AG09309 (cell line): ENCODE results near the gene MAPK8.
A peak's percentile ranks its signal among the peaks of the same experiment; 100 is the strongest.

Experiments
- DNase-seq: peaks from one replicate; pipeline ENCODE4 v3.0.0-alpha.2; 2010; ENCODE audit warnings: low read depth
- H3K4me3 ChIP-seq: 2 replicates; pipeline ENCODE4 v1.5.1; 2011; ENCODE audit warnings: mild to moderate bottlenecking, low read depth, low read length, moderate library complexity; ENCODE audit not compliant: control insufficient read depth
- TF ChIP-seq, protein P1 (sequence below): IDR thresholded peaks from 2 replicates; pipeline ENCODE4 v1.5.1; 2011; ENCODE audit warnings: mild to moderate bottlenecking, low read depth, low read length, inconsistent platforms; ENCODE audit not compliant: insufficient read depth, control insufficient read depth; ENCODE audit errors: missing control alignments

MAPK8 gene

DNA sequence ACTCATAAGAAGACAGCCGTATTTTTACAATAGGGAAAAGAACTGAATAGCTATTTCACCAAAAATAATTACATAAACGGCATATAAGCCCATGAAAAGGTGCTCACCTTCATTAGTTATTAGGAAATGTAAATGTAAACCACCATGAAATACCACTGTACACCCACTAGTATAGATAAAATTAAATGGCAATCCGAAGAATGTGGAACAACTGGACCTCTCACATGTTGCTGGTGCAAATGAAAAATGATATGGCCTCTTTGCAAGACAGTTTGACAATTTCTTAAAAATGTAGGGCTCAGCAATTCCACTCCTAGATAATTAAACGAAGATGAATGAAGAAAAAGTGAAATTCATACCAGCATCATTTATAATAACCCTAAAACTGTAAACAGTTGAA lies 91.8 kb downstream of the MAPK8 start:
- no peak for DNase-seq
- TF ChIP-seq, protein P1, sequence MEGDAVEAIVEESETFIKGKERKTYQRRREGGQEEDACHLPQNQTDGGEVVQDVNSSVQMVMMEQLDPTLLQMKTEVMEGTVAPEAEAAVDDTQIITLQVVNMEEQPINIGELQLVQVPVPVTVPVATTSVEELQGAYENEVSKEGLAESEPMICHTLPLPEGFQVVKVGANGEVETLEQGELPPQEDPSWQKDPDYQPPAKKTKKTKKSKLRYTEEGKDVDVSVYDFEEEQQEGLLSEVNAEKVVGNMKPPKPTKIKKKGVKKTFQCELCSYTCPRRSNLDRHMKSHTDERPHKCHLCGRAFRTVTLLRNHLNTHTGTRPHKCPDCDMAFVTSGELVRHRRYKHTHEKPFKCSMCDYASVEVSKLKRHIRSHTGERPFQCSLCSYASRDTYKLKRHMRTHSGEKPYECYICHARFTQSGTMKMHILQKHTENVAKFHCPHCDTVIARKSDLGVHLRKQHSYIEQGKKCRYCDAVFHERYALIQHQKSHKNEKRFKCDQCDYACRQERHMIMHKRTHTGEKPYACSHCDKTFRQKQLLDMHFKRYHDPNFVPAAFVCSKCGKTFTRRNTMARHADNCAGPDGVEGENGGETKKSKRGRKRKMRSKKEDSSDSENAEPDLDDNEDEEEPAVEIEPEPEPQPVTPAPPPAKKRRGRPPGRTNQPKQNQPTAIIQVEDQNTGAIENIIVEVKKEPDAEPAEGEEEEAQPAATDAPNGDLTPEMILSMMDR, result no peak
- no peak overlapping the region for H3K4me3 ChIP-seq

DNA sequence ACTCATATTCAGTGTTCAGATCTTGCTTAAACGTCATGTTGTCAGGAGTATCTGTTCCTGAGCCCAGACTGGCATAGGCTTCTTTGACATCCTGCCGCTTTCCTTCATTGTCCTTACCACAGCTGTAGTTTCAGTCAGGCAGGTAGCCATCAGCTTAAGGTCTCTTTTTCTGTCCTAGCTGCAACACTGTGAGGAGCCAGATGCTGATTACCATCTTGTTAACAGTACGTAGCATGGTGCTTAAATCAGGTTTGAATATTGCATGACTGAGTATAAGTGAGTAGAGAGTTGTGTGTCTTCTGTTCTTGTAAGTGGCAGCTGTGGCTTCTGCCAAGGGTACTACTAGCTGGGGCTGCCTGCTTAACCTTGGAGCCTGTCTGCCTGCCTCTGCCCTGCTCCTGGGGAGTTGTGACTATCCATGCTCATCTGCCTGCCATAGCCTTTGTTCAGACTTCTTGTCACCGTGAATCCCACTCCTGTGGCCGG lies 92.6 kb downstream of the MAPK8 start:
- DNase-seq, result no peak
- TF ChIP-seq, protein P1, result no peak
- H3K4me3 ChIP-seq, result no peak overlapping the region

DNA sequence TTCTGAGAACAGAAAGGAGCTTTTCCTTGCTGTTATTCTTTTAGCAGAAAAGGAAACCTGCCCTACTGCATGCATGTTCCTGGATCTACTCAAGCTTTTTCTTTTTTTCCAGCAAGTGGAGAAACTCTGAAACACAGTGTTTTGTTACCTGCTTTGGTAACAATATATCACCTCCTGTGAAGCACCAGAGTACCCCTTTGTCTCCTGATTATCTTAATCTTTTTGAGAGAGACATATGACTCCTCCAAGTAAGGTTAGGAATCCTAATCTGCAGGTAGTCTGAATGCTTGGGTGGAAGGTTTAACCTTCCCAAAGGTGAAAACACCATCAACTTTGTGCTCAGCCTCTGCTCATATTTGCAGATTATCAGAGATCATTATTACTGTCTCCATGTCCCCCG lies 93.1 kb downstream of the MAPK8 start:
- no peak overlapping the region for H3K4me3 ChIP-seq
- TF ChIP-seq, protein P1, result no peak
- DNase-seq, result no peak

DNA sequence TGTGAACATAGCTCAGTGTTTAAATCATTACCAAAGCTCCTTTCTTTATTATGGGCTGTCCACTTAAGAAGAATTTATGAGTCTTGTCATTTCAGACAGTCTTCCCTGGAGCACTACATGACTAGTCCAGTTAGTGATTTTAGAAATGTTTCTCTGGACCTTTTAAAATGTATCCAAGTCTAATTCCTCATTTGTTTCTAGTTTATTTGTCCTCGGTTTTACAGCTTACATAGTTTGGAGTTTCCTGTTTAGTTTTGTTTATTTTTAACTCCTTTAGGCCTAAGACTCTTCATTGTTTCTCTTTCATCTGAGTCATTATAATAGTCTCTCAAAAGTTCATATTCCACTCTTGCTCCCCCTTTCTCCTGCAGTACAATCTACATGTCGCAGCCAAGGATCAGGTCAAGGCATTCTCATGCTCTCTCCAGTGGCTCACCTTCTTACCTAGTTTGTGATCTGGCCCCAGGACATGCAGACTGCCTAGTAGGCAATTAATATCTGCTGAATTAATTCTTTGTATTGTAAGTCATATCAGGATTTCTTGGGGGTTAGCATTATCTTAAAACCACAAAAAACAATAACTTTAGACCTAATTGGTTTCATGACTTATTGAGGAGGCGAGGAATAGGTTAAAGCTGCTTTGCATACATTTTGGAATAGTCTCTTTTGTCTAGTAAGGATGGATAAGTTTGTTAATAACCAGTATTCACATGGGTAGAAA lies 93.8 kb downstream of the MAPK8 start:
- DNase-seq, result peak; percentile 18
- TF ChIP-seq, protein P1, result no peak
- H3K4me3 ChIP-seq, result no peak overlapping the region

DNA sequence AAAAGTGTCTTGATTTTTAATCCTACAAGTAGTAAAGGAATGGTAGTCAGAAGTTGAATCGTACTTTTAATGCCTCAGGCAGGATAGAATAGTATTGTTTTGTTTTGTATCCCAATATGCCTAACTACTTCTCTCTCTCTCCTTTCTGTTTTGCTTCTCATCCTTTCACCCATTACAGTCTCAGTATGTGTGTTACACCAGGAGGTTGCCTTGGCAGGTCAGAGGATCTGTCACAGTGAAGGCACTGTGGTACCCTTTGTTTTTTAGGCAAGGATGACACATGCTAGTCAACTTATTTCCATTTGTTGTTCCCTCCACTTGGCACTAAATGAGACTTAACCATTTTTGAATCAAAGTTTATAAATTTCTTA lies 94.4 kb downstream of the MAPK8 start:
- H3K4me3 ChIP-seq, result no peak overlapping the region
- TF ChIP-seq, protein P1, result no peak
- no peak for DNase-seq

DNA sequence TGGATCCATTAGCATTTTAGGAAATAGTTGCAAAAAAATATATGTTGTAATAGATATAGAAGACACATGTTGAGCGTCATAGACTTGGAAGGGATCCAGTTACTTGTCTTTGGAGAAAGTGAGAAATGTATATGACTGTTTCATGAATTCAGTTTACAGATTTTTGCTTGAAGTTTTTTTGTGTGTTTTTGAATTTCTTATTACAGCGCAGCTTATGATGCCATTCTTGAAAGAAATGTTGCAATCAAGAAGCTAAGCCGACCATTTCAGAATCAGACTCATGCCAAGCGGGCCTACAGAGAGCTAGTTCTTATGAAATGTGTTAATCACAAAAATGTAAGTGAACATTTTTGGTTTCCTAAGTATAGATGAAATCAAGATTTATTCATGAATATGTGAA lies 98.2 kb downstream of the MAPK8 start:
- no peak overlapping the region for H3K4me3 ChIP-seq
- TF ChIP-seq, protein P1, result no peak
- DNase-seq, result peak; percentile 46
